Stomach (tissue), 19 donors: ENCODE measurements around the gene SPIRE2. TPM values are rescaled to one million over a fixed set of nuclear protein-coding genes. Genes with fewer than 3 reads are reported as not detected.
"Not testable (repeated sequence)": the region's sequence is repeated elsewhere in the genome, so short reads cannot be mapped to it uniquely, and the experiment has no call there.

Experiments
- DNase-seq, 2 donors: peaks; one replicate each; pipeline versions ENCODE4 v3.0.0 to v3.0.0-alpha.2; 2013 to 2019
- H3K27ac ChIP-seq, 5 donors: fragments of 200-600 bp in 4 of 5; sonication (generic) in 4 of 5; one replicate each; pipeline ENCODE4 v1.5.1; 2013 to 2019; ENCODE audit warnings: mild to moderate bottlenecking in 1 of 5, moderate library complexity in 1 of 5
- H3K27me3 ChIP-seq, 3 donors: fragments of 200-600 bp; sonication (generic); one replicate each; pipeline ENCODE4 v1.5.1; 2017 to 2019; ENCODE audit warnings: mixed run types in 1 of 3
- H3K36me3 ChIP-seq, 4 donors: fragments of 200-600 bp; sonication (generic); 1 replicate in 3 of 4; 2 replicates in 1 of 4; pipeline ENCODE4 v1.5.1; 2016 to 2019
- H3K4me1 ChIP-seq, 4 donors: fragments of 200-600 bp; sonication (generic); one replicate each; pipeline ENCODE4 v1.5.1; 2016 to 2019
- H3K4me3 ChIP-seq, 4 donors: fragments of 200-600 bp; sonication (generic) in 3 of 4; one replicate each; pipeline ENCODE4 v1.5.1; 2016 to 2019; ENCODE audit warnings: mild to moderate bottlenecking in 1 of 4
- H3K9me3 ChIP-seq, 4 donors: fragments of 200-600 bp; sonication (generic); one replicate each; pipeline ENCODE4 v1.5.1; 2016 to 2019
- CTCF ChIP-seq, 7 experiments: fragments of 450-650 bp in 4 of 7; fragments of 200-600 bp in 3 of 7; sonication (generic) in 3 of 7; IDR thresholded peaks; one replicate each; pipeline ENCODE4 v1.5.1; 2016 to 2019; ENCODE audit warnings: antibody characterized with exemption in 7 of 7, control low read depth in 2 of 7, mild to moderate bottlenecking in 1 of 7
- EP300 ChIP-seq: sonication (generic); formaldehyde crosslinking; IDR thresholded peaks from one replicate; pipeline ENCODE4 v1.6.1; 2017; ENCODE audit warnings: antibody characterized with exemption
- POLR2A ChIP-seq, 4 donors: fragments of 450-650 bp; IDR thresholded peaks; one replicate each; pipeline ENCODE4 v1.6.1; 2016; ENCODE audit warnings: antibody characterized with exemption in 4 of 4, control low read depth in 2 of 4, mild to moderate bottlenecking in 1 of 4, moderate library complexity in 1 of 4
- POLR2AphosphoS5 ChIP-seq, 3 donors: sonication (generic); formaldehyde crosslinking; IDR thresholded peaks; one replicate each; pipeline ENCODE4 v1.6.1; 2016; ENCODE audit warnings: antibody characterized with exemption in 3 of 3
- WGBS, 5 donors: extraction: QIAGEN DNeasy Blood & Tissue Kit in 3 of 5; methylation state at CpG; one replicate each; pipeline versions ENCODE4 v1.1.5 to v1.1.7; 2013 to 2018; 5-methylcytosine and 5-hydroxymethylcytosine counted together
- intact Hi-C: fragments of 100-400 bp; cut with DNase I; formaldehyde crosslinking; loops from one replicate; pipeline ENCODE4 v1.15.1; 2023; ENCODE audit warnings: low total_unique reads
- long read RNA-seq, 10 donors: transcript quantifications; one replicate each; lab custom pipeline, GENCODE V29; 2026
- polyA plus RNA-seq, 3 donors: library from polyadenylated mRNA; stranded (reverse); fragments of 200-250 nt; gene quantifications; one replicate each; pipeline ENCODE4 v1.2.3, GENCODE V29; 2013
- total RNA-seq, 5 donors: library from RNA; depleted of rRNA; stranded (reverse); fragments of >200 nt; gene quantifications; one replicate each; pipeline versions ENCODE4 v1.1.0 to v1.2.3, GENCODE V29; 2014 to 2016
- donor health status: healthy with polysubstance abuse.
- donor health status: Bipolar disorder and iron deficiency.
- donor health status: healthy.

Gene SPIRE2
- total RNA-seq (100 to 1,000 TPM in 1 of 5 donors, 10 to 100 TPM in 4; 17.3 to 230 (median 35.5) TPM), polyA plus RNA-seq (10 to 100 TPM in 1 of 3 donors, 1 to 10 TPM in 2; 3.9 to 26.0 (median 6.5) TPM)
- long read RNA-seq, donor 1, partial matches to known transcripts = 0 of 2 reads
- long read RNA-seq, donor 1, other reads (novel, unspliced or antisense) = 0 of 2 reads
- long read RNA-seq, donor 2, partial matches to known transcripts = 6 of 9 reads
- long read RNA-seq, donor 2, other reads (novel, unspliced or antisense) = 0 of 9 reads
- long read RNA-seq, donor 3, partial matches to known transcripts = 0 of 1 reads
- long read RNA-seq, donor 3, other reads (novel, unspliced or antisense) = 0 of 1 reads
- long read RNA-seq, donor 4 = 0 reads
- long read RNA-seq, donor 5 = 0 reads
- long read RNA-seq, donor 6, partial matches to known transcripts = 32 of 38 reads
- long read RNA-seq, donor 6, other reads (novel, unspliced or antisense) = 0 of 38 reads
- long read RNA-seq, donor 7, partial matches to known transcripts = 11 of 15 reads
- long read RNA-seq, donor 7, other reads (novel, unspliced or antisense) = 0 of 15 reads
- long read RNA-seq, donor 8, partial matches to known transcripts = 0 of 1 reads
- long read RNA-seq, donor 8, other reads (novel, unspliced or antisense) = 0 of 1 reads
- long read RNA-seq, donor 9, partial matches to known transcripts = 5 of 5 reads
- long read RNA-seq, donor 9, other reads (novel, unspliced or antisense) = 0 of 5 reads
- long read RNA-seq, donor 10, partial matches to known transcripts = 5 of 9 reads
- long read RNA-seq, donor 10, other reads (novel, unspliced or antisense) = 0 of 9 reads

GRCh38 chr16:89828199-89828869, at the start of gene SPIRE2:
SPIRE2 (plus strand) TSS chr16:89828475; CDS start chr16:89828551, 76 bp downstream.
- 0 to 1% (median 0%) methylated on average over 15 to 95 of the region's 98 CpGs for WGBS, 5 donors
- intact Hi-C loops = no loop called here
- H3K9me3 ChIP-seq = no peaks in the 10 kb centered on the region
- H3K27ac ChIP-seq = peak within 1 kb of the TSS; percentile 76 to 87 (median 83)
- peak within 1 kb of the TSS; percentile 50 to 64 (median 53) for H3K4me3 ChIP-seq
- DNase-seq = peak; percentile 75 to 94
- H3K27me3 ChIP-seq = peaks cover 0 to 33% (median 0%) of the 10 kb centered on the region in 3 donors
- peaks cover 10 to 28% (median 22%) of the 10 kb centered on the region in 4 donors for H3K4me1 ChIP-seq
- peak in 1 of 3 donors; percentile 34 for TF ChIP-seq POLR2AphosphoS5 (IDR thresholded peaks at IDR 0.05)
- TF ChIP-seq CTCF (IDR thresholded peaks at IDR 0.05) = no peak
- H3K36me3 ChIP-seq = no peaks in the 10 kb centered on the region

GRCh38 chr16:89779231-89779908, 48.9 kb upstream of the SPIRE2 start:
- H3K27ac ChIP-seq = no peak overlapping the region
- peaks cover 0 to 14% (median 0%) of the 10 kb centered on the region in 4 donors for H3K36me3 ChIP-seq
- H3K4me3 ChIP-seq = no peak overlapping the region
- no peaks in the 10 kb centered on the region for H3K27me3 ChIP-seq
- TF ChIP-seq POLR2AphosphoS5 (IDR thresholded peaks at IDR 0.05) = no peak
- H3K9me3 ChIP-seq = no peaks in the 10 kb centered on the region
- WGBS, 5 donors = 82 to 94% (median 92%) methylated on average over 12 to 13 of the region's 13 CpGs
- intact Hi-C loops = no loop called here
- peak in 1 of 2 donors; percentile 17 for DNase-seq
- H3K4me1 ChIP-seq = no peaks in the 10 kb centered on the region

- H3K9me3 ChIP-seq = no peaks in the 10 kb centered on the region
- H3K4me3 ChIP-seq = no peak overlapping the region
- WGBS, 5 donors = 89 to 95% (median 93%) methylated on average over 6 of the region's 6 CpGs
- no peak overlapping the region for H3K27ac ChIP-seq
- H3K4me1 ChIP-seq = no peaks in the 10 kb centered on the region
- no peak for TF ChIP-seq POLR2AphosphoS5 (IDR thresholded peaks at IDR 0.05)
- H3K36me3 ChIP-seq = peaks cover 0 to 14% (median 0%) of the 10 kb centered on the region in 4 donors
- DNase-seq = no peak
- H3K27me3 ChIP-seq = no peaks in the 10 kb centered on the region
- intact Hi-C loops = no loop called here
These were observed 48.4 kb upstream of the SPIRE2 start for GRCh38 chr16:89779909-89780305.

GRCh38 chr16:89782489-89782888, 45.8 kb upstream of the SPIRE2 start:
- WGBS, 5 donors = 93 to 97% (median 95%) methylated on average over 6 of the region's 6 CpGs
- Histone ChIP-seq H3K36me3 (peaks cover 0 to 9% (median 0%) of the 10 kb centered on the region in 4 donors), H3K4me1 (no peaks in the 10 kb centered on the region), H3K4me3 (no peak overlapping the region), H3K27me3 (no peaks in the 10 kb centered on the region), H3K9me3 (no peaks in the 10 kb centered on the region), H3K27ac (no peak overlapping the region)
- TF ChIP-seq POLR2A (IDR thresholded peaks at IDR 0.05) (no peak), POLR2AphosphoS5 (IDR thresholded peaks at IDR 0.05) (no peak), EP300 (no peak), CTCF (IDR thresholded peaks at IDR 0.05) (no peak)
- DNase-seq = no peak
- intact Hi-C loops = no loop called here

- H3K4me1 ChIP-seq, H3K27me3 ChIP-seq, H3K9me3 ChIP-seq, H3K27ac ChIP-seq, H3K4me3 ChIP-seq, DNase-seq, intact Hi-C loops, H3K36me3 ChIP-seq: not testable (repeated sequence)
- 91 to 100% (median 95%) methylated on average over 5 to 6 of the region's 6 CpGs for WGBS, 5 donors
These were observed 44.3 kb upstream of the SPIRE2 start for GRCh38 chr16:89783952-89784351.
